HG02623 (cell line): ENCODE data around the gene ATP1B3.
"Not testable (repeated sequence)": the region's sequence is repeated elsewhere in the genome, so short reads cannot be mapped to it uniquely, and the experiment has no call there.

Experiments
- ATAC-seq: cut with Tn5 transposase; IDR thresholded peaks from one replicate; pipeline ENCODE4 v1.9.1; 2021; ENCODE audit warnings: moderate library complexity; ENCODE audit not compliant: unreplicated experiment

Gene ATP1B3

DNA sequence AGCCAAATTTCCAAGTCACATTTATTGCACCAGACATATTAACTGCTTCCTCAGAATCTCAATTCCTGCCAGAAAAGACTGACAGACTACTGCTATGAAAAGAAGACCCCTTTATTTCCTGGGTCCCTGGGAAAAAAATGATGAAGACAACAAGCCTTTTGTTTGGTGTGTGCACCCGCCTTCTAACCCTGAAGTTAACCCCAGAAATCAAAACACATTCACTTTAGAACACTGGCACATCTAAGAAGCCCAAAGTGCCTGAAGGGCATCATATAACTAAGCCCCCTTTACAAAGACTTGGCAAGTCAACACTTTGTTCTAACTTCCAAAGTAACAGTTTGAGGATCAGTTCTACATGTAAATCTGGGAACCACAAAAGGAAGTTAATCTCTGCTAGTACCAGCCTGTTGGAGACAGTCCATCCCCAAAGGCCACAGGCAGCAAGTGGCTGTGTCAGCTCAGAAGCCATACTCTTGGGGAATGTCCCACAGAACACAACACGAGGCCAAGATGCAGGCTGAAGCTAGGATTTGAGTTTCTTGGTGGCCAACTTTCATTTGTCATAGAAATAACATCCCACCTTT is 16.3 kb upstream of the ATP1B3 start:
- ATAC-seq, result no peak

DNA sequence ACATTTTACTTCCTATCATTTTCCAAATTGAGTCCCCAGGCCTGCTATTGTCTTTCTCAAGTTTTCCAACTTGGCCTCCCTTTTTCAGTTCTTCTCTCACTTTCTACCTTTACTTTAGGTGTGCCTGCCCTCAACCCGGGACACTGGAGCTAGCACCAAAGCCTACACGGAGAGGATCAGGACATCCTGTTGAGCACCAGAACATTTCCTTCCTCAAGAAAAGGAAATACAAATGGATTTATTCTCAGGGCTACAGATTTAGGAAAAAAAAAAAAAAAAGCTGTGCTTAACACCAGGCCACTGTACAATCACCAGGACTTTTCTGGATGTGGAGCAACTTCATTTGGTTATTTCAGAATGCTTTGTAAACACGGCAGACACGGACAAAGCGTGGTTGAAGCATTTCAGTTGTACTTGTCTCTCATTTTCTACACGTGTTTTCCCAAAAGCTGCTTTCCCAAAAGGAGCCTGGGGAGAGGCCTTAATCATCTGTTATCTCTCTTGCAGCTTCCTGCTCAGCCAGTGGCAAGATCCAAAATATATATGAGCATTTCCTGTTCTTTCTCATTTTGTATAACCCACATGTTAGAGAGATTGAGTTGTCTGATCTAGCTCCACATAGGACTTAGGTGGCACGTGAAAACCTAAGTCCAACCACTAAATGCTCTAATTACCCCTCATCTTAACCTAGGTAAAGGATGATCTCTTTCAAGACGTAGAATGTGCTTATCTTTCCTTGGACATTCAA is 15.5 kb upstream of the ATP1B3 start:
- no peak for ATAC-seq

DNA sequence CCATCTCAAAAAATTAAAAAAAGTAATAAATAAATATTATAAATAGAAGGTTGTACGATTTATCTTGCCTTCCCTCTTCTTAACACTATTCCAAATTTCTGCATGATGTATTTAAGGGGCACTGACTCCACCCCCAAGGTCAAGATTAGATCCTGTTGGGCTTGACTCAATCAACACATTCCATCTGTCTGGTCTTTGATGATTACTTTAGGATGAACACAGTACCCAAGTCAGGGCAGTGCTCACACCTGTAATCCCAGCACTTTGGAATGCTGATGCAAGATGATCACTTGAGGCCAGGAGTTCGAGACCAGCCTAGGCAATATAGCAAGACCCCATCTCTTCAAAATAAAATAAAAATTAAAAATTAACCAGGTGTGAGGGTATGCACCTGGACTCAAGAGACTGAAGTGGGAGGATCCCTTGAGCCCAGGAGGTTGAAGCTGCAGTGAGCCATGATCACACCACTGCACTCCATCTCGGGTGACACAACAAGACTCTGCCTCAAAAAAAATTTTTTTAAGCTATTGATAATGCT is 14.1 kb upstream of the ATP1B3 start:
- ATAC-seq, result no peak

- no peak for ATAC-seq
Observed at GRCh38 chr3:141863491-141863890, 13.0 kb upstream of the ATP1B3 start.

GRCh38 chr3:141864281-141864970 is 12.0 kb upstream of the ATP1B3 start:
- ATAC-seq, result no peak

GRCh38 chr3:141865101-141865500 is 11.3 kb upstream of the ATP1B3 start:
- no peak for ATAC-seq

GRCh38 chr3:141870091-141870687 is 6.3 kb upstream of the ATP1B3 start:
- no peak for ATAC-seq

DNA sequence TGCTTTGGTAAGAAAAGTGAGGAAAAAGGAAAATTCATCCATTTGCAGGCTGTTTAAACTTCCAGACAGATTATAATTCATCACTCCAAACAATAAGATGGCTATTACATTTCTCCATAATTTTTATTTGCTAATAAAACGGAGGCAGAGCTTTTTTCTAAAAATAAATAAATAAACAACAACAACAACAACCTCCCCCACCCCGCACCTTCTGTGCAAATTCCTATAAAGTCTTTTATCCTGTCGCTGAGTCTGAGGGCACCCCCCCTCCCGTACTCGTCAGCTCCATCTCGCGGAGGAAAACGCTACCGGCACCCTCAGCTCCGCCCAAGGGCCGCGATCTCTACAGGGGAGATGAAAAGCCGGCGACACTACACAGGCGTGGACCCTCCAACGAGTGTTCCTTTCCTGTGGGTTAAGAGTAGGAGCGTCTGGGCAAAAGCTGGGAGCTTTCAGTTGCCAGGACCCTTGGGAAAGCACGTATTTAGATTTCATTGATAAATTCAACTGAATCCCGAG is 1.0 kb upstream of the ATP1B3 start:
- peak; percentile 55 for ATAC-seq

GRCh38 chr3:141875893-141876380 is 506 bp upstream of the ATP1B3 start:
- peak; percentile 38 for ATAC-seq

DNA sequence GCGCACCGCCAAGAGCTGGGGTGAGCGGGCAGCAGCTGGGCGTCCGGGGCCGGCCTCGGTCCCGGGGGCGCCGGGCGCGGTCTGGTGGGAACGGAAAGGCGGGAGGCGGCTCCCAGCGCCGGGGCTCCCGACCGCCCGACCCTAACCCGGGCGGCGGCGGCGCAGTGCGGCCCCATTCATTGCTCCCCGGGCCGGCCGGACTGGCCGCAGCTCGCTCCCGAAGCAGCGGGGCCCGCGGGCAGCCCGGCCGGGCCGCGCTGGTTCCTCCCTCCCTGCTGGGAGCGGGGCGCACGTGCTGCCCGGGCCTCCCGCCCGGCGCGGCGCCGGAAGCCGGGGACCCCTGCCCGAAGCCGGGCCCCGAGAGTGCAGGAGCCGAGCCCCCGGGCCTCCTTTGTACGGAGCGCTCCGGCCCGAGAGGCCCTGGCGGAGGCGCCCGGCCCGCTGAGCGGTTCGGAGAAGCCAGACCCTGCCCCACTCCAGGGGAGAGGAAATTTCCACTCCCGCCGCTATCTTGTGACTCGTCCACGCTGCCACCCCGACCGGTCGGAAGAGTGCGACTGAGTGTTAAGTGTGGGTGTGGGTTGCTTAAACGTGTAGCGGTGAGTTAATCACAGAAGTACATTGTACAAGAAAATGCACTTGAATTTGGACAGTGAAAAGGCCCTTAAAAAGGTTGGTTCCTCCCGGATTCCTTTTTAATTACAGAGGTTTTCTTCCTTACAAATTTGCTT is 613 bp downstream of the ATP1B3 start:
- ATAC-seq, result peak; percentile 17

DNA sequence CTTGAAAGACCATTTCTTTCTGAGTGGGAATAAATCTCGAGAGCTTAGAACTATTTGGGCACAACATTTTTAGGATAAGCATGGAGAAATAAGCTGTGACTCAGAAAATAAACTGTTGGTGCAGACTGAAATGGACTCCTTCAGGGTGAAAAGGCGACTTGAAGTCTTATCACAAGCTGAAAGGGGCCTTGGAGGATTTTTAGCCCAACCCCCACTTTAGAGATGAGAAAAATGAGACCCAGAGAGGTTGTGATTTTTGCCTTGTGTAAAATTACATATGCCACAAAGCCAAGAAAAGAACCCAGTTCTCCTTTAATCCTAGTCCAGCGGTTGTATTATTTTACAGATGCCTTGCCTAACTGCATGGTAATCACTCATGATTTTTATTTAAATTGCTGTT is 1.5 kb downstream of the ATP1B3 start:
- no peak for ATAC-seq

DNA sequence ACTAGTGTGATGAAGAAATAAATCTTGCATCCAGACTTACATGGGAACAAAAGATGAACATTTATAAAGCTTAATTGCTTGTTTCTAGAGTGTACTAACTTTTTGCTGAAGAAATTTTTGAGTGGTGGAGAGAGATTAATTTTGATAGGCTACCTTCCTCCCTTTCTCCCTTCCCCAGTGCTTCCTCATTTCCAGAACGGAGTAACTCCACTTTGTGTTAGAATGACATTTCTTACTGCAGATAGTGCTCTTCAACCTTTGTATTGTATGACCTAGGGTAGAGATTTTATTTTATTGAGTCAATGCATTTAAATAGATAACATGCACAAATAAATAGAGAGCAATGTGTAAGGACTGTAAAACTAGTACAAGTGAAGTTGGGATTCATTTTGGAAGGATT is 1.9 kb downstream of the ATP1B3 start:
- no peak for ATAC-seq

- no peak for ATAC-seq
Observed at GRCh38 chr3:141878817-141879216, 2.4 kb downstream of the ATP1B3 start.

DNA sequence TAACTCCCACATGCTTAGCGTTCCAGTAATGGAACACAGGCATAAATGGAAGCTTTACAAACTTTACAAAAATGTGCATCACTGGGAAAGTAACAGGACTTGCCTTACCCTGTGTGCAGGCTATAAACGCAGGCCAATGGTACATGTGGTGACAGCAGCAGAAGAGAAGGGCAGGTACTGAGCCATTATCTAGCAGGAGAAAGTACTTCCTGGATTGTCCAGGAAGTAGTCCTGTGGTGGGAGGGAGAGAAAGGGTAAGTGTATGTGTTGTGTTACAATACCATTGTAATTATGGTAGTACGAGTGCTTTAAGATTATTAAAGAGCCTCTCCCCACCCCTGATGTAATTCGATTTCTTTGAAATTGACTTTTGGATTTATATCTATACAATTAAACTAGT is 5.3 kb downstream of the ATP1B3 start:
- no peak for ATAC-seq

- no peak for ATAC-seq
Observed at GRCh38 chr3:141887051-141887450, 10.6 kb downstream of the ATP1B3 start.

DNA sequence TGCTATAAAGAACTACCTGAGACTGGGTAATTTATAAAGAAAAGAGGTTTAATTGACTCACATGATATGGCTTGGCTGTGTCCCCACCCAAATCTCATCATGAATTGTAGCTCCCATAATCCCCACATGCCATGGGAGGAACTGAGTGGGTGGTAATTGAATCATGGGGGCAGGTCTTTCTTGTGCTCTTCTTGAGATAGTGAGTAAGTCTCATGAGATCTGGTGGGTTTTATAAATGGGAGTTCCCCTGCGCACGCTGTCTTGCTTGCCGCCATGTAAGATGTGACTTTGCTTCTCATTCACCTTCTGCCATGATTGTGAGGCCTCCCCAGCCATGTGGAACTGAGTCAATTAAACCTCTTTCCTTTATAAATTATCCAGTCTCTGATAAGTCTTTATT is 12.1 kb downstream of the ATP1B3 start:
- ATAC-seq, result not testable (repeated sequence)

- ATAC-seq, result no peak
Observed at GRCh38 chr3:141894524-141895176, 18.2 kb downstream of the ATP1B3 start.

DNA sequence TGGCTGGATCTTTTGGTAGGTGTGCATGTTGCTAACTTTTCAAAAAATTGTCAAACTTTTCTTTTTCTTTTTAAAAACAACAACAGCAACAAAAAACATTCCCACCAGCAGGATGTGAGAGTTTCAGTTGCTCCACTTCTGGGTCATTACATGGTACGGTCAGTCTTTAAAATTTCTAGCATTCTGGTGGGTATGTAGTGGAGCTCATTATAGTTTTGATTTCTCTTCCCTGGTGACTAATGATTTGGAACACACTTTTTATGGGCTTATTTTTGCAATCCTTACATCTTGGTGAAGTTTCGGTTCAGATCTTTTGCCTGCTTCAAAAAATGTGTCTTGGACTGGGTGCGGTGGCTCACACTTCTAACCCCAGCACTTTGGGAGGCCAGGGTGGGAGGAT is 19.3 kb downstream of the ATP1B3 start:
- ATAC-seq, result no peak

DNA sequence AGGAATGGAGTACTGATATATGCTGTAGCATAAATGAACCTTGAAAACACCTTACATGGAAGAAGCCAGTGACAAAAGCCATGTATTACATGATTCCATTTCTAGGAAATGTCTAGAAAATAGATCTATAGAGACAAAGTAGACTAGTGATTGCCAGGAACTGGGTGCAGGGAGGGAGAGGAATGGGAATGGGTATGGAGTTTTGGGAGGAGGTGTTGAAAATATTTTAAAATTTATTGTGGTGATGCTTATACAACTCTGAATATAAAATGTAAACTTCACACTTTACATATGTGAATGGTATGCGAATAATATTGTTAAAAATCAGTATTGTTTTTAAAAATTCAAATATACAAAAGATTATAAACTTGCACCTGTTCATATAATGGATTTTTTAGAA is 22.5 kb downstream of the ATP1B3 start:
- no peak for ATAC-seq

DNA sequence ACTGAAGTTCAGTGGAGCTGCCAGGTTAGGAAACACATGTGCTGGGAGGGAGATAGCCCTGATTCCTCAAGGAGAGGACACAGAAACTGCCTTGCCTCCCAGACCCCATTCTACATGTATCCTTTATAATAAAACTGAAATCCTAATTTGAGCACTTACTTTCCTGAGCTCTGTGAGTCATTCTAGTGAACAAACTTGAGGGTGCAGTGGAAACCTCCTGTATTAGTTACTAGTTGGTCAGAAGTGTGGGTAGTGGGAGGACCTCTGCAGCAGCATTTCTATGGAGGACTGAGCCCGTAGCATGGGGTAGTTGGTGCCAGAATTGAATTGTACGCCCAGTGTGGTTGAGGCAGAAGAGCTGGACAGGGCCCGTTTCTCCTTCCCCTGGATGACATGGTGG is 23.9 kb downstream of the ATP1B3 start:
- ATAC-seq, result no peak
